Right lobe of liver (tissue), 6 donors: ENCODE results near the gene COL19A1. TPM values are rescaled to one million over a fixed set of nuclear protein-coding genes. Genes with fewer than 3 reads are reported as not detected.

Experiments
- ATAC-seq, 4 donors: fragments of 200-7000 bp; cut with Tn5 transposase; one replicate each; pipeline ENCODE4 v1.9.1; 2020; ENCODE audit warnings: mild to moderate bottlenecking in 4 of 4, moderate library complexity in 4 of 4
- DNase-seq, 3 donors: peaks; one replicate each; pipeline ENCODE4 v3.0.0-alpha.2; 2020
- H3K27ac ChIP-seq, 3 donors: fragments of 200-600 bp; one replicate each; pipeline ENCODE4 v1.8.0; 2022
- H3K27me3 ChIP-seq, 2 donors: fragments of 200-600 bp; one replicate each; pipeline ENCODE4 v1.8.0; 2022
- H3K36me3 ChIP-seq, 4 donors: fragments of 200-600 bp; sonication (generic) in 1 of 4; one replicate each; pipeline versions ENCODE4 v1.5.1 to v1.8.0; 2017 to 2022; ENCODE audit warnings: control low read depth in 1 of 4
- H3K4me1 ChIP-seq, 4 donors: fragments of 200-600 bp; sonication (generic) in 1 of 4; one replicate each; pipeline versions ENCODE4 v1.5.1 to v1.8.0; 2017 to 2022; ENCODE audit warnings: control low read depth in 1 of 4
- H3K4me3 ChIP-seq, 3 donors: fragments of 200-600 bp; one replicate each; pipeline ENCODE4 v1.8.0; 2022
- H3K9me3 ChIP-seq, 4 donors: fragments of 200-600 bp; sonication (generic) in 1 of 4; one replicate each; pipeline versions ENCODE4 v1.5.1 to v1.8.0; 2017 to 2022; ENCODE audit warnings: control low read depth in 1 of 4
- POLR2A ChIP-seq: fragments of 450-650 bp; IDR thresholded peaks from one replicate; pipeline ENCODE4 v1.6.1; 2017; ENCODE audit warnings: antibody characterized with exemption, mild to moderate bottlenecking
- WGBS: methylation state at CpG from one replicate; pipeline ENCODE4 v1.1.6; 2018; ENCODE audit warnings: low coverage, low lambda C conversion rate; ENCODE audit not compliant: insufficient coverage; ENCODE audit errors: missing lambda C conversion rate; 5-methylcytosine and 5-hydroxymethylcytosine counted together
- intact Hi-C, 2 donors: fragments of 100-400 bp; cut with DNase I; formaldehyde crosslinking; loops; one replicate each; pipeline versions ENCODE4 v1.11.2 to v1.14.1; 2022
- total RNA-seq, 6 experiments: library from RNA; depleted of rRNA in 2 of 6; stranded (reverse); fragments of >200 nt in 2 of 6; fragmentation: NEBNext Ultra II Directional in 3 of 6; extraction: Animal tissue kit (Norgen Biotek cat#: 25700) in 3 of 6; gene quantifications; one replicate each; pipeline versions ENCODE4 v1.1.0 to v1.2.4, GENCODE V29; 2016 to 2023
- TF ChIP-seq, protein P1 (sequence below), 4 donors: fragments of 200-600 bp in 3 of 4; fragments of 450-650 bp in 1 of 4; IDR thresholded peaks; one replicate each; pipeline versions ENCODE4 v1.5.1 to v1.8.0; 2016 to 2022; ENCODE audit warnings: antibody characterized with exemption in 4 of 4, mild to moderate bottlenecking in 2 of 4
- donor health status: DM: no; HTN: yes; CAD: no.
- donor health status: DM: no; HTN: no; CAD: no.
- donor health status: DM: no; HTN: no; CAD: no.
- donor health status: DM: no; HTN: yes; CAD: no.
- donor health status: DM: no; HTN: yes; CAD: no.

COL19A1 gene
- total RNA-seq, 6 experiments from 2014 or later = 0.18 to 0.39 (median 0.27) TPM; not detected in 2

DNA sequence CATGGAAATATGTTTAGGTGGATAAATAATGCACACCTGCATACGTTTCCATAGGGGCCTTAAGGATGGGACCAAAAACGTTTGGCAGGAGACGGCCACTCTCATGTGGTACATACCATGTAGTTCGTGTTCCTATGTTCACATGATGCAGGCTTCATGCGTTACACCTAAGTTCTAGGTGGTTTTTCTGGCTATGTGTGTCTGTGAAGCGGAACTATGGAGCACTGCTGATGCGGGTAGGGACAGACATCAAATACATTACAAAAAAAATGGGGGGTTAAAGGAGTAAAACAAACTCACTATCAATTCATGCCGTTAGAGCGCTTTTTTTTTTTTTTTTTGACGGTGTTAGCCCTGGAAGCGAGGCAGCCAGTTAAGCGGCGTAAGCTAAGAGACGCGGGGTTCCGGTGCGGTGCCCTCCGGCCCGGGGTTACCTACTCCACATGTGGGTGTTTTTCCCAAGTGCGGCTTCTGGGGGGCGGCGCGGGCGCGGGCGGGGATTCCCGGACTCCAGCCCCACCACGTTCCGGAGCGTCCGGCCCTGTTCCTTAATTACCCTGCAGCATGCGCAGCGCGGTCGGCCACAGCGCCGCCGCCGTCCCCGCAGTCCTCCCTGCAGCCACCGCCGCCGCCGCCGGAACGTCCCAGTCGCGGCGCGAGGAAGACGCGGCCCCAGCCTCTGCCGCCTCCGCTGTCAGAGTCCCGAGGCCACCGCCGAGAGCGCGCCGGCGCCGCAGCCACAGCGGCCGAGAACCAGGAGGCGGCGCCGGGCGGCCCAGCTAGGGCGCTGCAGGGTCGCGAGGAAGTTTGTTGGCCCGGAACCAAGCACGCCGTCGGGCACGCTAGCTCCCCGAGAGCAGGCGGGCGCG, 648 bp downstream of the COL19A1 start:
- Histone ChIP-seq H3K27me3 (no peaks in the 10 kb centered on the region), H3K36me3 (no peaks in the 10 kb centered on the region), H3K27ac (peak overlapping the region; percentile 36 to 52 (median 44)), H3K9me3 (no peaks in the 10 kb centered on the region), H3K4me3 (peak overlapping the region; percentile 62 to 69 (median 68)), H3K4me1 (no peaks in the 10 kb centered on the region)
- peak; percentile 67 to 76 (median 74) for DNase-seq
- TF ChIP-seq POLR2A = no peak
- TF ChIP-seq, protein P1, sequence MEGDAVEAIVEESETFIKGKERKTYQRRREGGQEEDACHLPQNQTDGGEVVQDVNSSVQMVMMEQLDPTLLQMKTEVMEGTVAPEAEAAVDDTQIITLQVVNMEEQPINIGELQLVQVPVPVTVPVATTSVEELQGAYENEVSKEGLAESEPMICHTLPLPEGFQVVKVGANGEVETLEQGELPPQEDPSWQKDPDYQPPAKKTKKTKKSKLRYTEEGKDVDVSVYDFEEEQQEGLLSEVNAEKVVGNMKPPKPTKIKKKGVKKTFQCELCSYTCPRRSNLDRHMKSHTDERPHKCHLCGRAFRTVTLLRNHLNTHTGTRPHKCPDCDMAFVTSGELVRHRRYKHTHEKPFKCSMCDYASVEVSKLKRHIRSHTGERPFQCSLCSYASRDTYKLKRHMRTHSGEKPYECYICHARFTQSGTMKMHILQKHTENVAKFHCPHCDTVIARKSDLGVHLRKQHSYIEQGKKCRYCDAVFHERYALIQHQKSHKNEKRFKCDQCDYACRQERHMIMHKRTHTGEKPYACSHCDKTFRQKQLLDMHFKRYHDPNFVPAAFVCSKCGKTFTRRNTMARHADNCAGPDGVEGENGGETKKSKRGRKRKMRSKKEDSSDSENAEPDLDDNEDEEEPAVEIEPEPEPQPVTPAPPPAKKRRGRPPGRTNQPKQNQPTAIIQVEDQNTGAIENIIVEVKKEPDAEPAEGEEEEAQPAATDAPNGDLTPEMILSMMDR (IDR thresholded peaks at IDR 0.05) = peak; percentile 12 to 28 (median 19)
- ATAC-seq = peak; percentile 80 to 94 (median 90)
- under 1% methylated on average over 21 of the region's 80 CpGs for WGBS
- intact Hi-C loops = no loop called here

DNA sequence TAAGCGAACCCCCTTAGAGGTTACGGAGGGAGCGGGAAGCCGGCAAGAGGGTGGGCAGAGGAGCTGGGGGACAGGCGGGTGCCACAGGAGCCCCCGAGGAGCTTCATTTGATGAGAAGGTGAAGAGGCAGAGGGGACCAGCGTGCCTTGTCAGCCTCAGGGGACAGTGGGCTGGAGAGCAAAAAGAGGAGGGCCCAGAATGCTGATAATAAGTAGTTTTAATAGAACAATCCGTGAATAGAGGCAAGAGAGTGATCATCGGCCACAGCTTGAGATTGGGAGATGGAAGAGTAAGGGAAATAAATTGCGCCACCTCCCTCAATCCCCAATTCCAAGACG, 1.3 kb downstream of the COL19A1 start:
- Histone ChIP-seq H3K27me3 (no peaks in the 10 kb centered on the region), H3K4me3 (peak overlapping the region; percentile 62 to 69 (median 68)), H3K27ac (peak overlapping the region; percentile 36 to 52 (median 44)), H3K4me1 (no peaks in the 10 kb centered on the region), H3K36me3 (no peaks in the 10 kb centered on the region), H3K9me3 (no peaks in the 10 kb centered on the region)
- no peak for TF ChIP-seq POLR2A
- TF ChIP-seq, protein P1 (IDR thresholded peaks at IDR 0.05) = no peak
- ATAC-seq = peak in 1 of 4 donors; percentile 3
- WGBS = 7% methylated on average over 11 of the region's 11 CpGs
- intact Hi-C loops = no loop called here
- DNase-seq = no peak

DNA sequence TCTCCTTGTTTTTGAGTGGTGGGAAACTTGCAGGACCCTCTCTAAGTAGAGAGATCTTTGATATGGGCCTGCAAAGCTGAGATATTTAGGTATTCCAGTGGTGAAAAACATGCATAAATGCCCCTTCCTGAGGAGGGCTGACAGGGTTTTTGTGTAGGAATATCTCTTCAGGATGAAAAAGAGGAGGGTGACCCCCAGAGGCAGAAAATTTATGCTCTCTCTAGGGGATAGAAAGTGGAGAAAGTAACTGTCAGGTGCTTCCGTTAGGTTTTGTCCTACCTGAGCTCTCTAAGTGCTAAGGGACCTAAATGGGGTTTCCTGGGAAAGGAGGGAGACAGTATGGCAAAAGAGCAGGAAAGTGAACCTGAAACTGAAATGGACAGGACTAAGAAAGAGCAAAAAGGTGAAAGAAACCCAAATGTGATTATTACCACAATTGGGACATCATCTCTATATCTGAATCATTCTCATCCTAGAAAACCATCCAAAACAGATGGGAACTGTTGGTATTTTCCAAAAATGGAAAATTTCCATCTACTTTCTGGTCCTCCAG, 2.0 kb downstream of the COL19A1 start:
- TF ChIP-seq, protein P1 (IDR thresholded peaks at IDR 0.05) = peak; percentile 20 to 45 (median 30)
- no peak for TF ChIP-seq POLR2A
- DNase-seq (no peak), ATAC-seq (peak; percentile 26 to 51 (median 33))
- no peaks in the 10 kb centered on the region for H3K27me3 ChIP-seq
- no peak overlapping the region for H3K4me3 ChIP-seq
- H3K27ac ChIP-seq = no peak overlapping the region
- intact Hi-C loops = no loop called here
- WGBS = 42% methylated on average over 1 of the region's 1 CpG
- no peaks in the 10 kb centered on the region for H3K36me3 ChIP-seq
- H3K4me1 ChIP-seq = no peaks in the 10 kb centered on the region
- H3K9me3 ChIP-seq = no peaks in the 10 kb centered on the region

DNA sequence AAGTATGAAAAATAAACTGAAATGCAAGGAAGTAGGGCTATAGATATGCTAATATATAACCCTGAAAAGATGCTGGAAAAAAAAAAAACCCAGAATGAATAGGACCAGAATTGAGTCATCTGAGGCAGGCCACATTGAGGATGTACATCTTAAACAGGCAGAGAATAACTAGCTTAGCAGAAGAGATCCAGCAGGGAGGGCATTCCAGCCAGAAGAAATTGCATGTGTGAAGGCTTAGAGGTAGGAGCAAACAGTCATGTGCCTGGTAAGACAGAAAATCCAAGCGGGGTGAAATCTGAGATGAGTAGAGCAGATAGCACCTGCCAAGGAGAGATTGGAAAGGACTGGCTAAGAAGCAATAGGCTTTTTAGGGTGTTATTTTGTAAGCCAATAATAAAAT, 2.6 kb downstream of the COL19A1 start:
- Histone ChIP-seq H3K27me3 (no peaks in the 10 kb centered on the region), H3K36me3 (no peaks in the 10 kb centered on the region), H3K27ac (no peak overlapping the region), H3K4me1 (no peaks in the 10 kb centered on the region), H3K4me3 (no peak overlapping the region), H3K9me3 (no peaks in the 10 kb centered on the region)
- no peak for ATAC-seq
- no peak for TF ChIP-seq POLR2A
- TF ChIP-seq, protein P1 (IDR thresholded peaks at IDR 0.05) = no peak
- intact Hi-C loops = no loop called here
- 88% methylated on average over 1 of the region's 1 CpG for WGBS
- DNase-seq = no peak
